Adipocyte (in vitro differentiated cells): Measurements from ENCODE around the gene SLC13A2.

Experiments used
- DNase-seq: peaks from one replicate; pipeline ENCODE4 v3.0.0-alpha.2; 2015; ENCODE audit warnings: low read depth
- H3K27me3 ChIP-seq: replicated peaks from 2 replicates; pipeline ENCODE4 v1.7.0; 2013; ENCODE audit warnings: mild to moderate bottlenecking, low read length, moderate library complexity; ENCODE audit not compliant: control insufficient read depth, insufficient read depth
- H3K36me3 ChIP-seq: 2 replicates; pipeline ENCODE4 v1.7.0; 2013; ENCODE audit warnings: low read length, mild to moderate bottlenecking, moderate library complexity; ENCODE audit not compliant: control insufficient read depth, insufficient read depth, severe bottlenecking
- H3K4me1 ChIP-seq: 2 replicates; pipeline ENCODE4 v1.7.0; 2013; ENCODE audit warnings: mild to moderate bottlenecking, low read length, moderate library complexity; ENCODE audit not compliant: control insufficient read depth, insufficient read depth
- H3K4me3 ChIP-seq: 2 replicates; pipeline ENCODE4 v1.7.0; 2013; ENCODE audit warnings: mild to moderate bottlenecking, low read length, moderate library complexity
- H3K9ac ChIP-seq: 2 replicates; pipeline ENCODE4 v1.7.0; 2013; ENCODE audit warnings: mild to moderate bottlenecking, low read length, moderate library complexity
- H3K9me3 ChIP-seq: 2 replicates; pipeline ENCODE4 v1.7.0; 2013; ENCODE audit warnings: mild to moderate bottlenecking, low read length, moderate library complexity; ENCODE audit not compliant: control insufficient read depth

Gene SLC13A2

DNA sequence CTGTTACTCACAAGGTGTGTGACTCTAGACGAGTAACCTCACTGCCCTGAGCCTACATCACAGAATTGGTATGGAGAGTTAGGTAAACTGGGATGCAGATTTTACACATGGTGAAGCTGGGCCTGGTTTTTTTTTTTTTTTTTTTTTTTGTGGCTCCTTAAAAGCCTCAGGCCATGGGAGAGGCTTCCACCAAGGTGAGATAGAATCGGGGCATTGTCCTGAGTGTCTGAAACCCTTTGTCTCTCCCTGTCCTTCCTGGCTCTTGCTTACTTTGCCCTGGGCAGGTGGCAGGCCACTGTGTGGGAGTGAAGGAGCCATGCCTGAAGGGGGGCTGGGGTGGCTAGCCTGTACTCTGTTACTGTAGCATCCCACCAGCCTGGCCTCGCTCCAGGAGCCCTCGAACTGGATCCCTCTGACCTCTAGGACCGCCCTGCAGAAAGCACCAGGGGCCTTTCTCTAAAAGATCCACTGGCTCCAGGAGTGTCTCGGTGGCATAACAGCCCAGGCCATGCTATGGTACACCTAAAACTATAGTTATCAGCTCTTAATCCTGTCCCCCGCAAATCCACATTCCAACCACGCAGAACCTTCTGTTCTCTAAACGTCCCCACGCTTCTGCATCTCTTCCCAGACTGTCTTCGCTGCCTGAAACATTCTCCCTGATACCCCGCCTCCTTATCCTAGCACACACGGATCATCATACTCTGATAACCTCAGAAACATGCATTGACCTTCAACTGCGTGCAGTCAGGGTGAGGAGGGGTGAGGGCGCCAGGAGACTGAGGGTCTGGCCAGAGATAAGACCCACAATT, 1.7 kb upstream of the SLC13A2 start:
- H3K9me3 ChIP-seq, result no peaks in the 10 kb centered on the region
- peaks cover 6% of the 10 kb centered on the region for H3K4me1 ChIP-seq
- DNase-seq, result no peak
- no peak overlapping the region for H3K9ac ChIP-seq
- H3K4me3 ChIP-seq, result no peak overlapping the region
- no peaks in the 10 kb centered on the region for H3K36me3 ChIP-seq
- peaks cover 54% of the 10 kb centered on the region for H3K27me3 ChIP-seq

DNA sequence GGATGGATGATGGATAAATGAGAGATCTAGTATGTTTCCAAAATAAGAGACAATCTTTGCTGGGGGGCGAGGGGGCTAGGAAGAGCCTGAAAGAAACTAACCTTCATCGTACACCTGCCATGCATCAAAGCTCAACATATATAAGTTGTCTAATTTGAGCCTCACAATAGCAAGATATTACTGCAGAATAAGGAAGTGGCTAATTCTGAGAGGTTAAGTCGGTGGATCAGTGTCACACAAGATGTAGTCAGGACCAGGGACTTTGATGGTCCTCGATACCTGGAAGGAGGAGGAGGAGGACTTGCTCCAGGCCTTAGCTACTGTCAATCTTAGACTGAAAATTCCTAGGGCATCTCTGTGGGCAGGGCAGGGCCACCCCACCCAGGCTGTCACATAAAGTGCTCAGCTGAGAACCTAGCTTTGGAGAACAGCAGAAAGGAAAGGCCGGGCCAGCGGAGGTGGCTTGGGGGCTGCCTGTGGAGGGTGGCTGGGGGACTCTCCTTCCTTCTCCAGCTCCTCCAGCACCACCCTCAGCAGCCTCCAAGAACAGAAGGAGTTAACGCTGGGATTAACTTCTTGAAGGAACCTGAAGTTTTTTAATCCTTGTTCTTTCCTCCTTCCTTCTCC, 460 bp upstream of the SLC13A2 start:
- Histone ChIP-seq H3K9me3 (no peaks in the 10 kb centered on the region), H3K9ac (no peak overlapping the region), H3K4me1 (no peaks in the 10 kb centered on the region), H3K27me3 (peaks cover 54% of the 10 kb centered on the region), H3K4me3 (no peak overlapping the region), H3K36me3 (no peaks in the 10 kb centered on the region)
- DNase-seq, result no peak

DNA sequence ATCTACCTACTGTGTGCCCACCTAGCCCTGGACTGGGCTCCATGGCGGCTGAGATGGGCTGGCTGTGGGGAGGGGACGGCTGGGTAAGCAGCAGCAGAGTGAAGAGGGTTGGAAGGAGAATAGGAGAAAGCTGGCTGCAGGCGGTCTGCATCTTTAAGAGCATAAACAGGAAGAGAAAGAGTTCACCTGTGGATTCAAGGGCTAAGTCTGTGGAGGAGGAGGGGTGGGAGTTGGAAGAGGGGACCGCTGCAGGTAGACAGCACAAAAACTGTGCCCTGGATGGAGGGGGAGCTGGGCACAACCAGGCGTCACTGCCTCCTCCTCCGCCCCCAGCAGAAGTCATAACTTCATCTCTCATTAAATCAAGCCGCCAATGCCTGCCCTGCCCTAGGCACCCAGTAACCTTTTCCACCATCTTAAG, 677 bp downstream of the SLC13A2 start:
- Histone ChIP-seq H3K36me3 (no peaks in the 10 kb centered on the region), H3K27me3 (peaks cover 49% of the 10 kb centered on the region), H3K4me3 (no peak overlapping the region), H3K4me1 (peaks cover 6% of the 10 kb centered on the region), H3K9me3 (no peaks in the 10 kb centered on the region), H3K9ac (no peak overlapping the region)
- no peak for DNase-seq

DNA sequence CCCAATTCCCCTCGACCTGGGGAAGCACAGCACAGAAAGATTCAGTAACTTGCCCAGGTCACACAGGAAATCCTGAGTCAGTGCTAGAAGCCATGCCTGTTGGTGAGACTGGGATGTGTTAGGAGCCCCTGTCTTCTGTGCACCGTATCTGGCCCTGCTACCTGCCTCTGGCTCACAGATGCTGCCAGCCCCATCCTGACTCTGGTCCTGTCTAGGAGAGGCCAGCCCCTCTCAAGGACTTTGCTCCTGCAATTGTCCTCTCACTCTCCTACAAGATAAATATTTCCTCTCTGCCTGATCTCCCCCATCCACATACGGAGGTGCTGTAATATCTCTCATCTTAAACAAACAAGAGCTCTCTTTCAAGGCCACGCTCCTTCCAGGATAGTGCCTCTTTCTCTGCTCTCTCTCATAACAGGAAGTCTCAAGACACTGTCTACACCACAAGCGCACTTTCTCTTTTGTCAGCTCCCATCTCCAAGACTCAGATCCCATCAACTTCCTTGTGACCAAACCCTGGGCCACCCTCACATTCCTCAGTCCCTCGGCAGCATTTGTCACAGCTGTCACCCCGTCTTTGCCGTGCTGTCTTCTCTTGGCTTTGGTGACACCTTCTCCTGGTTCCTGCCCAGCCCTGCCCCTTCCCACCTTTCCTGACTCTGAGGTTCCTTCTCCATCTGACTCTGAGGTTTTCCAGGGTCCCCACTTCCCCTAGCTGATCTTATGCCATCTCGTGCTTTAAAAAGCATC, 1.9 kb downstream of the SLC13A2 start:
- H3K4me3 ChIP-seq, result no peak overlapping the region
- no peak for DNase-seq
- no peaks in the 10 kb centered on the region for H3K9me3 ChIP-seq
- peaks cover 12% of the 10 kb centered on the region for H3K4me1 ChIP-seq
- H3K27me3 ChIP-seq, result peaks cover 42% of the 10 kb centered on the region
- no peak overlapping the region for H3K9ac ChIP-seq
- H3K36me3 ChIP-seq, result no peaks in the 10 kb centered on the region

DNA sequence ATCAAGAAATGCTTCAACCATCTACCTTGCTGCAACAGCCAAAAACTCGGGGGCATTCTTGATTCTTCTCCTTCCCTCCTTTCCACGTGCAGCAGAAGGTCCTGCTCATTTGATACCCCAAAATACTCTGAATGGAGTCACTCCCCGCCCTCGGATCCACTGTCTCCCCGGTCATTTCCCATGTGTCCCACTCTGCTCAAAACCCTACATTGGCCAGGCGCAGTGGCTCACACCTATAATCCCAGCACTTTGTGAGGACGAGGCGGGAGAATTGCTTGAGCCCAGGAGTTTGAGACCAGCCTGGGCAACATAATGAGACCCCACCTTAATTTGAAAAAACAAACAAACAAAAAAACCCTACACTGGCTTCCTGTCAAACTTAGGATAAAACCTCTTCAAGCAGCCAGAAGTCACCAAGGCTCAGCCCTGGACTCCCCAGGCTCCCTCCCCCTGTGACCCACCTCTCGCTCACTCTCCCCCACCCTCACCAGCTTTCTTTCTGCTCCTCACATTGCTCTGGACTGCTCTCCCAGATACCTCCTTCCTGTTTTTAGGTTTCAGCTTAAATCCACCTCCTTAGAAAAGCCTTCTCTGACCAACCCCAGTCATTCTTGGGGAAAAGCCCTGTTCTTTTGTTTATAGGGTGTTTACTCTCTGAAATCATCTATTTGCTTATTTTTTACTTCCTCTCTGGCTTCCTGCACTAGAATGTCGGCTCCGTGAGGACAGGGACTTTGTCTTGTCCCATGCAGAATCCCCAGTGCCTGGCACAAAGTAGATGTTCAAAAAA, 2.8 kb downstream of the SLC13A2 start:
- peaks cover 12% of the 10 kb centered on the region for H3K4me1 ChIP-seq
- no peaks in the 10 kb centered on the region for H3K36me3 ChIP-seq
- H3K9ac ChIP-seq, result no peak overlapping the region
- H3K4me3 ChIP-seq, result no peak overlapping the region
- no peak for DNase-seq
- peaks cover 40% of the 10 kb centered on the region for H3K27me3 ChIP-seq
- no peaks in the 10 kb centered on the region for H3K9me3 ChIP-seq

DNA sequence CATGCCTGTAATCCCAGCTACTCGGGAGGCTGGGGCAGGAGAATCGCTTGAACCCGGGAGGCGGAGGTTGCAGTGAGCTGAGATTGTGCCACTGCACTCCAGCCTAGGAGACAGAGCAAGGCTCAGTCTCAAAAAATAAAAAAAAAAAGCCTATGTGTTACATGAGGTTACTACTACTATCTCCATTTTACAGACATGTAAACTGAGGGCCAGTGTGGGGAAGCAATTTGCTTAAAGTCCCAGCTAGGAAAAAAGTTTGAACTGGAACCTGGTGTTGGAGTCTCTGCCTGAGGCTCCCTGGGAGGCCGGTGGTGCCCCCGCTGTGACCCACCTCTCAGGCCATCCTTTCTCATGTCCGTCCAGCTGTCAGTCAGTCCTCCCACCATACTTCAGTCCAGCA, 4.5 kb downstream of the SLC13A2 start:
- Histone ChIP-seq H3K9ac (no peak overlapping the region), H3K36me3 (no peaks in the 10 kb centered on the region), H3K27me3 (peaks cover 32% of the 10 kb centered on the region), H3K4me3 (no peak overlapping the region), H3K4me1 (peaks cover 12% of the 10 kb centered on the region), H3K9me3 (no peaks in the 10 kb centered on the region)
- DNase-seq, result no peak

DNA sequence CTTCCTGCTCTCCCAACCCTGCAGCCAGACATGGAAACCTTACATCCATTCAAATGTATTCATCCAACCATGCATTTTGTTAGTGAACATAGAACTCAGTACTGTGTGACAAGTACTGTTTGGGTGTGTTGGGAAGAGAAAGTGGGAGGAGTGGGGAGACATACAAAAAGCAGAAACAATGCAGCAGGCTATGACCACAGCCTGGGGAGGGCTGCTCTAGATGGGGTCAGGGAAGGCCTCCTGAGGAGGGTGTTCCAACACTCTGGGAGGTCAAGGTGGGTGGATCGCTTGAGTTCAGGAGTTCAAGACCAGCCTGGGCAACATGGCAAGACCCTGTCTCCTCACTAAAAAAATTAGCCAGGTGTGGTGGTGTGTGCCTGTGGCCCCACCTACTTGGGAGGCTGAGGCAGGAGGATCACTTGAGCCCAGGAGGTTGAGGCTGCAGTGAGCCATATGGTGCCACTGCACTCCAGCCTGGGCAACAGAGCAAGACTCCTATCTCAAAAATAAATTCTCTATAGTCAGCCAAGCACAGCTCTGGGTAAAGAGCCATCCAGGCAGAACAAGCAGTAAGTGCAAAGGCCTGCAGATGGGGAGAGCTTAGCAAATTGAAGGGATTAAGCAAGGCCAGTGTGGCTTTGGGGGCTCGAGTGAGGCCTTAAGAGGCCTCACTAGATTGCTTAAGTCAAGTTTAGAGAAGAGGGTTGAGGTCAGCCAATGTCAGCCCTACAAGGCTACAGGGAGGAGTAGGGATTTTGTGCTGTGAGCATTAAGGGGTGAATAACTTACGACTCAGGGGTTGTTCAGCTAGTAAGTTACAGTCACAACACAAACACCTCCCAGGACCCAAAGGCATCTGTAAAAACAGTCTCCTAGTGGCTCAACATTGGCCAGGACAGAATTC, 5.5 kb downstream of the SLC13A2 start:
- Histone ChIP-seq H3K27me3 (peaks cover 27% of the 10 kb centered on the region), H3K9ac (peak overlapping the region; percentile 34), H3K36me3 (no peaks in the 10 kb centered on the region), H3K4me1 (peaks cover 12% of the 10 kb centered on the region), H3K4me3 (no peak overlapping the region), H3K9me3 (no peaks in the 10 kb centered on the region)
- peak; percentile 6 for DNase-seq

DNA sequence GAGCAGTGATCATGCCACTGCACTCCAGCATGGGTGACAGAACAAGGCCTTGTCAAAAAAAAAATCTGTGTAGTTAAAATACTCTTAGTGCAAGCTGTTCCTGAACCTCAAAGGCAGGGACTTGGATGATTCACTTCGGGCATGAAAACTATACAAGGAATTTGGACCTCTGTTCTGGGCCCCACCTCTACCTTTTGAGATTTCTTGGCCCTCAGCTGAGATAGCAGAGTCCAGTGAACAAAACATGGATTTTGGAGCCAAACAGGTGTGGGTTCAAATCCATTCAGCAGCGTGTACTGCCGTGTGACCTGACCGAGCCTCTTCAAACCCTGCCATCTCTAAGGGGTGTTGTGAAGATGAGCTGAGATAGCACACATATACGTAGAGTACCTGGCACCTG, 6.8 kb downstream of the SLC13A2 start:
- Histone ChIP-seq H3K27me3 (peaks cover 20% of the 10 kb centered on the region), H3K4me1 (peaks cover 14% of the 10 kb centered on the region), H3K4me3 (no peak overlapping the region), H3K9me3 (no peaks in the 10 kb centered on the region), H3K36me3 (no peaks in the 10 kb centered on the region), H3K9ac (no peak overlapping the region)
- DNase-seq, result no peak

DNA sequence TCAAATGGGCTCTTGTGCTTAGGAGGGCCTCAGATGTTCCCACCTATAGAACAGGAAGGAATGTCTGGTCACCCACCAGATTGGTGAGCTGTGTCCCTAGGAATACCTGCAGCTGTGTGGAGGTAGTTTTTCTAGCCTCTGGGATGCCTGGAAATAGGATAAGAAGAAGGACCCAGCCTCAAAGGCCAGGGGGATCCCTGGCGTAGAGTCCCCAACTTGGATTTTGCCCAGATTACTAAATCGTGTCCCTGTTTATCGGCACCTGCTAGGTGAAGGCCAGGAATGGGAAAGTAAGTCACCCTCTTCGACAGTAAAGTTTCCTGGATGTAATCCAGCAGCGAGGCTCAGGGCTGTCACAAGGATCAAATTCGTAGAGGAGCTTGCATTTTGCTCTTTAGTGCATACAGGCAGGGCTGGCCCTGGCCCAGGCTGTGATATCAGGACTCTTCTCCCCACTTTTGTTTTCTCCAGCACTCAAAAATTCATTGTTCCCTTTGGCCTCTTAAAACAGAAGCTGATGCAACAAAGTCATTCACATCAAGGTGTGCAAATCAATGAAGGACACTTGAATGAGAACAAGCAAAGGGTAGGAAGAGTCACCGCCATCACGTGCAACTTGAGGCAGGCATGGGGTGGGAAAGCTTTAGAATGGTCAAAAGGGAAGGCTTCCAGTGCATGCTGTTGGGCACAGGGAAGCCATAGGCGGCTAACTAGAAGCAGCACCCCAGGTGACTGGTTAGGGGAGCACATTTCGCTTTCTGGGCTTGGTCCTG, 7.5 kb downstream of the SLC13A2 start:
- Histone ChIP-seq H3K4me1 (peaks cover 14% of the 10 kb centered on the region), H3K4me3 (no peak overlapping the region), H3K36me3 (no peaks in the 10 kb centered on the region), H3K27me3 (peaks cover 13% of the 10 kb centered on the region), H3K9me3 (no peaks in the 10 kb centered on the region), H3K9ac (no peak overlapping the region)
- no peak for DNase-seq
